ENCODE results near the gene PLA2G15. TPM values are rescaled to one million over a fixed set of nuclear protein-coding genes. Genes with fewer than 3 reads are reported as not detected.

Gene PLA2G15
- total RNA-seq, 1 experiment from 2014 or later: 16.9 TPM

- Mint-ChIP-seq H3K4me3 (ENCODE audit: low read depth, unreplicated experiment) (peak overlapping the region; percentile 93), H3K36me3 (ENCODE audit: insufficient read depth, unreplicated experiment) (peaks cover 40% of the 10 kb centered on the region), H3K4me1 (ENCODE audit: low read depth, unreplicated experiment) (peaks cover 25% of the 10 kb centered on the region), H3K9me3 (ENCODE audit: low read depth, unreplicated experiment) (no peaks in the 10 kb centered on the region), H3K27ac (ENCODE audit: unreplicated experiment) (peak overlapping the region; percentile 43), H3K27me3 (ENCODE audit: unreplicated experiment) (no peaks in the 10 kb centered on the region)
- CTCF ChIA-PET: interaction anchor here (0.6 to 1.2 kb wide), 5 partner anchors 10 to 458 kb away, joined by 3 to 8 read pairs (median 3); no protein-coding TSS in a partner anchor
- BruUV-seq (replicated peaks): no TSS peak
- TF ChIP-seq CTCF (IDR thresholded peaks at IDR 0.05; ENCODE audit: unreplicated experiment): no peak
- intact Hi-C loops (cut with micrococcal nuclease; ENCODE audit: unreplicated experiment): no loop called here
- no peak for DNase-seq
Observed at GRCh38 chr16:68244481-68244902, 681 bp upstream of the PLA2G15 start.

GRCh38 chr16:68246121-68246520 lies 948 bp downstream of the PLA2G15 start:
- CTCF ChIA-PET: no interaction called here
- peaks cover 25% of the 10 kb centered on the region for H3K4me1 Mint-ChIP-seq (ENCODE audit: low read depth, unreplicated experiment)
- no peak for TF ChIP-seq CTCF (IDR thresholded peaks at IDR 0.05; ENCODE audit: unreplicated experiment)
- peak overlapping the region; percentile 93 for H3K4me3 Mint-ChIP-seq (ENCODE audit: low read depth, unreplicated experiment)
- no peaks in the 10 kb centered on the region for H3K9me3 Mint-ChIP-seq (ENCODE audit: low read depth, unreplicated experiment)
- DNase-seq: no peak
- intact Hi-C loops (cut with micrococcal nuclease; ENCODE audit: unreplicated experiment): no loop called here
- no TSS peak for BruUV-seq (replicated peaks)
- H3K27me3 Mint-ChIP-seq (ENCODE audit: unreplicated experiment): no peaks in the 10 kb centered on the region
- peaks cover 48% of the 10 kb centered on the region for H3K36me3 Mint-ChIP-seq (ENCODE audit: insufficient read depth, unreplicated experiment)
- no peak overlapping the region for H3K27ac Mint-ChIP-seq (ENCODE audit: unreplicated experiment)

- intact Hi-C loops (cut with micrococcal nuclease; ENCODE audit: unreplicated experiment): no loop called here
- no TSS peak for BruUV-seq (replicated peaks)
- H3K27ac Mint-ChIP-seq (ENCODE audit: unreplicated experiment): no peak overlapping the region
- no peak for DNase-seq
- no peak for TF ChIP-seq CTCF (IDR thresholded peaks at IDR 0.05; ENCODE audit: unreplicated experiment)
- peaks cover 51% of the 10 kb centered on the region for H3K36me3 Mint-ChIP-seq (ENCODE audit: insufficient read depth, unreplicated experiment)
- H3K27me3 Mint-ChIP-seq (ENCODE audit: unreplicated experiment): no peaks in the 10 kb centered on the region
- H3K4me1 Mint-ChIP-seq (ENCODE audit: low read depth, unreplicated experiment): peaks cover 25% of the 10 kb centered on the region
- CTCF ChIA-PET: no interaction called here
- H3K9me3 Mint-ChIP-seq (ENCODE audit: low read depth, unreplicated experiment): no peaks in the 10 kb centered on the region
- H3K4me3 Mint-ChIP-seq (ENCODE audit: low read depth, unreplicated experiment): peak overlapping the region; percentile 93
Observed at GRCh38 chr16:68246666-68247065, 1.5 kb downstream of the PLA2G15 start.

GRCh38 chr16:68247400-68247799 lies 2.2 kb downstream of the PLA2G15 start:
- intact Hi-C loops (cut with micrococcal nuclease; ENCODE audit: unreplicated experiment): no loop called here
- Mint-ChIP-seq H3K9me3 (ENCODE audit: low read depth, unreplicated experiment) (no peaks in the 10 kb centered on the region), H3K36me3 (ENCODE audit: insufficient read depth, unreplicated experiment) (peaks cover 50% of the 10 kb centered on the region), H3K27me3 (ENCODE audit: unreplicated experiment) (no peaks in the 10 kb centered on the region), H3K4me1 (ENCODE audit: low read depth, unreplicated experiment) (peaks cover 25% of the 10 kb centered on the region), H3K27ac (ENCODE audit: unreplicated experiment) (no peak overlapping the region), H3K4me3 (ENCODE audit: low read depth, unreplicated experiment) (no peak overlapping the region)
- CTCF ChIA-PET: no interaction called here
- no peak for TF ChIP-seq CTCF (IDR thresholded peaks at IDR 0.05; ENCODE audit: unreplicated experiment)
- DNase-seq: no peak
- no TSS peak for BruUV-seq (replicated peaks)
